HUES48 (cell line): ENCODE measurements around the gene IFNA2.

Experiments
- H3K27ac ChIP-seq: one replicate; pipeline ENCODE4 v1.7.0; 2013; ENCODE audit warnings: low read depth, low read length, inconsistent platforms
- H3K27me3 ChIP-seq: 2 replicates; pipeline ENCODE4 v1.6.1; 2013; ENCODE audit warnings: mild to moderate bottlenecking, low read length; ENCODE audit not compliant: control insufficient read depth, insufficient read depth
- H3K36me3 ChIP-seq: 2 replicates; pipeline ENCODE4 v1.6.1; 2013; ENCODE audit warnings: low read length; ENCODE audit not compliant: control insufficient read depth, insufficient read depth
- H3K4me1 ChIP-seq: 2 replicates; pipeline ENCODE4 v1.6.1; 2013; ENCODE audit warnings: mild to moderate bottlenecking, low read length; ENCODE audit not compliant: control insufficient read depth, insufficient read depth
- H3K4me3 ChIP-seq: 2 replicates; pipeline ENCODE4 v1.5.1; 2013; ENCODE audit warnings: mild to moderate bottlenecking, low read depth, low read length
- H3K9ac ChIP-seq: 2 replicates; pipeline ENCODE4 v1.6.1; 2013; ENCODE audit warnings: mild to moderate bottlenecking, low read depth, low read length, moderate library complexity
- H3K9me3 ChIP-seq: 2 replicates; pipeline ENCODE4 v1.6.1; 2013; ENCODE audit warnings: low read length; ENCODE audit not compliant: control insufficient read depth, insufficient read depth

IFNA2 gene

DNA sequence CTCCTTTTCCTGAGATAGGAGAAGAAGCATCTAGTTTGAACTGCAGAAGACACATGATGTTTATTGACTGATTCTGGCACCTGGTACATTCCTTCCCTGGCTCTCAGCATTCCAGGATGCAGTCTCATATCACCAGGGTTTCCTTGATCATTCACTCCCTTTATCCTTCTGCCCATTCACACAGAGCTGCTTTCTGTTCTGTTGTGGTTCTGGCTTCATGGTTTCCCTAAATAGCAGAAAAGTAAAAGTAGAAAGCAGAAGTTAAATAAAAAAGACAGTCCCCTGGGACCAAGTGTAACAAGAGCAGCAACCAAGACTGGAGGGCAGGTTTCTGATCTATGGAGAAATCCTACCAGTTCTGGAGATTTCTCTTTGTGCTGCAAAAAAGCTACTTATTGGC is 26.9 kb upstream of the IFNA2 start:
- H3K27ac ChIP-seq, result no peak overlapping the region
- H3K9me3 ChIP-seq, result no peaks in the 10 kb centered on the region
- H3K9ac ChIP-seq, result no peak overlapping the region
- no peaks in the 10 kb centered on the region for H3K27me3 ChIP-seq
- no peaks in the 10 kb centered on the region for H3K4me1 ChIP-seq
- H3K36me3 ChIP-seq, result no peaks in the 10 kb centered on the region
- no peak overlapping the region for H3K4me3 ChIP-seq

DNA sequence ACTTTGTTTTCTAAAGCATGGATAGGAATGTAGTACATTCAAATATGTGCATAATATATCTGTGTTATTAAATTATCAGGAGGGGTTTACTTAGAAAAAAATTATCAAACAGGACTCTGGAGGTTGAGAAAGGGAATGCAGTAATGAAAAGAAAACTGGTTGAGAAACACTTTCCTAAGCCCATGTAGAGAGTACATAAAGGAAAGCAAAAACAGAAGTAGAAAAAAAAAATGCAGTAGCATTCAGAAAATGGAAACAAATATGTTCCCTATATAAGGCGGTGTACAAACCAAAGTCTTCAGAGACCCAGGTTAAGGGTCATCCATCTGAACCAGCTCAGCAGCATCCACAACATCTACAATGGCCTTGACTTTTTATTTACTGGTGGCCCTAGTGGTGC is 23.6 kb upstream of the IFNA2 start, which contains the start of gene IFNA8:
Gene IFNA8, plus strand, starts transcription at position 301 of the 400 bp plus-strand sequence. Its CDS starts 60 bp downstream, at position 361.
- Histone ChIP-seq H3K4me1 (no peaks in the 10 kb centered on the region), H3K27me3 (peaks cover 6% of the 10 kb centered on the region; the same call in 1 of the 2 replicates), H3K4me3 (no peak within 1 kb of the TSS), H3K9me3 (no peaks in the 10 kb centered on the region), H3K36me3 (no peaks in the 10 kb centered on the region), H3K27ac (no peak within 1 kb of the TSS), H3K9ac (no peak within 1 kb of the TSS)

DNA sequence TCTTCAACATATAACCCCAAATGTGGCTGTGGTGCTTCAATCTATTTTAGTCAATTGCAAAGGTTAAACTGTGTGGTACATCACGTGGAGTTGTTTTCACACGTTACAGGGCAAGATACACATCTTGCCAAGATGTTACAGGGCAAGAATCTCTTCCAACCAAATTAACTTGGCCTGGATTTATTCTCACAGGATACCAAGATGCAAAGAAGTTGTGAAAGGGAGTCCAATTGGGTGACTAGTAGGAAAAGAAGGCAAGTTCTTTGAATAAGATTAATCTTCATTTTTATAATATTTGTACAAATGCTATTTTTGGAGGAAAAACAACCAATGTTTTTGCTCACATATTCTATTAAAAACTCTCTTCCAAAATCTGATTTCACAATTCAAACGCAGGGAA is 18.9 kb upstream of the IFNA2 start:
- H3K4me3 ChIP-seq, result no peak overlapping the region
- H3K9ac ChIP-seq, result no peak overlapping the region
- H3K4me1 ChIP-seq, result no peaks in the 10 kb centered on the region
- H3K27me3 ChIP-seq, result peaks cover 36% of the 10 kb centered on the region
- no peaks in the 10 kb centered on the region for H3K9me3 ChIP-seq
- H3K27ac ChIP-seq, result no peak overlapping the region
- H3K36me3 ChIP-seq, result no peaks in the 10 kb centered on the region

DNA sequence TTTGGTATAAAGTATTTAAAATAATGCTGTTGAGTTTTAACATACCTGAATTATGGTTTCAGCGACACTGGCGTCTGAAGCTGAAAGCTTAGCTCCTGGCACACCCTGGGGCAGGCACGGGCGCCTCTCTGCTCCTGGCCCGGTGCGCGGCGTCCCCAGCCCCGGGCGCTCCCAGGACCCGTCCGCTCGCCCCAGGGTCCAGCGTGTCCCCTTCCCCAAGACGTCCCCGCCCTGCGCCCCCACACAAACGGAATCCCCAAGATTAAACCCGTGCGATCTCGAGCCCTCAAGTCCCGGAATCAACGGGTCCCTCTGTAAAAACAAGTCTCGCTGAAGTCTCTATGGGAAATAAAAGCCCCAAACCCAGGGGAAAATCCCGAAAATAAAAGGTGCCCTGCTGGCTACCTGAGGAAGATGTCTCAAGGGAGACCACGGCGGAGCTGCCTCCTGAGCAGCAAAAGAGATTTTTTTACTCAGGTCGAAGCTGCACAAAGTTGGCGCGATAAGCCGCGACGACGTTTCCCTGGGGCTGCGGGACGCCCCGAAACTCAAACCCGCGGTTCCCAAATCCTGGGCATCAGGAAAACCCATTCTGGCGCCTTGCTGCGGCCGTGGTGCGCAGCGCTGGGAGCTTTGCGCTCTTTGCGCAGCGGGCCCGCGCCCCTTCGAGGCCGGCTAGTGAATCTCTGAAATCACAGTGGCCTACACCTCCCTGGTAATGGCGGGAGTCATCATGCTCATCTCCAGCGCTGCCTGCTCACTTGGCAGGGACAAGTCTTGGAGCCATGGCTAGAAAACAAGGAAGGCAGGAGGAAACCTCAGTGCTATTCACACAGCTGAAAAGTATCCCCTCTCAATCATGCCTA is 17.4 kb upstream of the IFNA2 start:
- no peak overlapping the region for H3K9ac ChIP-seq
- H3K9me3 ChIP-seq, result no peaks in the 10 kb centered on the region
- H3K36me3 ChIP-seq, result no peaks in the 10 kb centered on the region
- H3K4me1 ChIP-seq, result no peaks in the 10 kb centered on the region
- peak overlapping the region; percentile 69 for H3K4me3 ChIP-seq
- H3K27ac ChIP-seq, result no peak overlapping the region
- peaks cover 38% of the 10 kb centered on the region for H3K27me3 ChIP-seq

DNA sequence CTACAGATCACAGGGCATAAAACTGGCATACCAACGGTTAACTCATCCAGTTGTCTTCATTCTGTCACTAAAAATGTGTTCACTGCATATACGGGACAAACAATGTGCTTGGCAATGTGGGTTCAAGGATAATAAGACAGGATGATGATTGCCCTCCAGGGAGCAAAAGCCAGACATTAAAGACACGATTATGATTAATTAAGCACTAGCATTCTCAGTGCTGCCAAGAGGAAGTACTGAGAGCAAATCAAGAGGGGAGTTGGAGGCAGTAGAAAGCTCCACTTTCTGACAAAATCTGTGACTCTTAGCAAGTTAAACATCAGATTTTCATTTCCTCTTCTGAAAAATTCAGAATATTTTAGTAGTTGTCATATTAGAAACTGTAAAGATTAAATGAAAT is 14.8 kb upstream of the IFNA2 start:
- Histone ChIP-seq H3K36me3 (no peaks in the 10 kb centered on the region), H3K4me1 (0 out of 2 replicates have a peak, but pooled peaks cover 3% of the 10 kb centered on the region), H3K9ac (no peak overlapping the region), H3K4me3 (no peak overlapping the region), H3K27ac (no peak overlapping the region), H3K9me3 (no peaks in the 10 kb centered on the region), H3K27me3 (peaks cover 65% of the 10 kb centered on the region)

DNA sequence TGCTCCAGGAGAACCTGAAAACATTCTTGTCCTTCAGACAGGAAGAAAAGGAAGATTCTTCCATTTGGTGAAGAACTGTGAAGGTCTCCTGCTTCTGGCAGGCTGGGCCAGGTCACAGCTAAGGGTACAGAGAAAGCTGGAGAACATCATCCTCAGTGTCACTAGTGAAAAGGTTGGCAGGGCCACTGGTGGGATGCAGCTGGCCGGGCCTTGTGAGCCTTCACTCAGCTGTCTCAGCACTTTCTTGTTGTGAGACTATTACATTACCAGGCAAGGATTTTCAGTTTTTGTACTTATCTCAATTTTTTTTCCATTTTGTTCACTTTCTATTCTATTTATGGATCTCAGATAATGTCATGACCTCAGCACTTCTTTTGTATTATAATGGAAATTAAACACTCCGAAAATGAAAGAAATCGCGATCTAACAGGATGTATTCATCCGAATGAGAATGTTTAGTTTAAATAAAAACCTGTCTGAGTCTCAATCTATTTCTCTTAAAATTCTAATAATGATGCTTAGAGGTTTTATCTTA is 13.8 kb upstream of the IFNA2 start:
- Histone ChIP-seq H3K27me3 (peaks cover 62% of the 10 kb centered on the region), H3K4me1 (0 out of 2 replicates have a peak, but pooled peaks cover 3% of the 10 kb centered on the region), H3K36me3 (no peaks in the 10 kb centered on the region), H3K27ac (no peak overlapping the region), H3K9me3 (no peaks in the 10 kb centered on the region), H3K4me3 (no peak overlapping the region), H3K9ac (no peak overlapping the region)

DNA sequence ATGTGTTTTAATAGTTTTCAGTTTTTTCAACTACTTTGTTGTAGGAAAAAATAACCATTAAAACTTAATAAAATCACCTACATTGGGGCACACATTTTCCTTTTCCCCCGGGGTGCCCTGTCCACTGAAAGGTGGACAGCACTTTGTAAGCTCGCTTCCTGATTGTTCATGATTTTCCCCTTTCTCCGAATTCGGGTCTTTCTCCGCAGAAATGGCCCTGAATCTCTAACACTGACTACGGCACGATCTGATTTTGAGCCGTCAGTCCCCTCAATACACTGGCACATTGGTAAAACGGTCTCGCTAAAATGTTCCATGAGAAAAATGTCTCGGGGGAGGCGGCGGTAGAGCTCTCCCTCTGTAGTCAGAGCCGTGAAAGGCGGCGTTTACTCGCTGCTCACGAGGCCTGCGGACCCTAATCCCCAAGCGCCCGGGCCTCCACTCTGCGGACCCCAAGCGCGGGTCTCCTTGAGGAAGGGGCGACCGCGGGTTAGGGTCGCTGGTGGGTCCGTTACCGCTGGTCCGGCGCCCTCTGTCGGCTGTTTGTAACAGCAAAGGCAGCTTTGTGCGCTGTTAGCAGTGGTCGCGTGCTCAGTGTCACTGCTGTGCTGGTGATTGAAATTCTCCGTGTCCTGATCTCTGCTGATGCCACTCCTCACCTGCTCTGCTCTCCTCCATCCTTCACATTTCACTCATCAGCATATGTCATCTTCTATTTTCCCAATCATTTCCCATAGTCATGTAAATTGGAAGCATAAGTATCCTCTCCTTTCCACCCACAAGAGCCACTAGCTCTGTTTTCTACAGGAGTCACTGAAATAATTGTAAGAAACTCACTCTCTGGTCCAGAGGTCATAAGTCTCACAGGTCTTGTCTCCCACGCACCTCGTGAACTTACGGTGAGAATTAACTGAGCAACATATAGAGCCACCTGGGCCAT is 10.8 kb upstream of the IFNA2 start:
- peak overlapping the region; percentile 65 for H3K4me3 ChIP-seq
- peaks cover 38% of the 10 kb centered on the region for H3K27me3 ChIP-seq
- H3K9ac ChIP-seq, result no peak overlapping the region

DNA sequence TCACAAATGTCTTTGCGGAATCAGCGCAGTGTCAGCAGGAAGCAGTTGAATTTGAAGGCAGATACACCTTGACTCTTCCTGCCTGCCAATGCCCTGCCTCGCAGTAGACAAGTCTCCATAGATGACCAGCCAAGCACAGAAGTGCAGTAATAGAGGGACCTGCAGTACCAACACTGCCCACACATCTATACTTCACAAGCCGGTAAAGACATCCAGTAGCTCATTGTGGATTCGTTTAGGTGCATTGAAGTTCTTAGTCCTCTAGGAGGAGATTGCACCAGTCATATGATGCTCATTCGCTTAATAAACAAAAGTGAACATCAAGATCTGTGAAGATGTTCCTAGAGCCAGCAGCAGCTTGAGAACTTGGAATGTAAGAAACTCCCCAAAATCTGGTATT is 7.1 kb upstream of the IFNA2 start:
- H3K27me3 ChIP-seq, result peaks cover 29% of the 10 kb centered on the region

More for the DNA sequence above, 10.8 kb upstream of the IFNA2 start:
- H3K27ac ChIP-seq, result no peak overlapping the region
- 0 out of 2 replicates have a peak, but pooled peaks cover 3% of the 10 kb centered on the region for H3K4me1 ChIP-seq
- H3K36me3 ChIP-seq, result no peaks in the 10 kb centered on the region
- H3K9me3 ChIP-seq, result no peaks in the 10 kb centered on the region

DNA sequence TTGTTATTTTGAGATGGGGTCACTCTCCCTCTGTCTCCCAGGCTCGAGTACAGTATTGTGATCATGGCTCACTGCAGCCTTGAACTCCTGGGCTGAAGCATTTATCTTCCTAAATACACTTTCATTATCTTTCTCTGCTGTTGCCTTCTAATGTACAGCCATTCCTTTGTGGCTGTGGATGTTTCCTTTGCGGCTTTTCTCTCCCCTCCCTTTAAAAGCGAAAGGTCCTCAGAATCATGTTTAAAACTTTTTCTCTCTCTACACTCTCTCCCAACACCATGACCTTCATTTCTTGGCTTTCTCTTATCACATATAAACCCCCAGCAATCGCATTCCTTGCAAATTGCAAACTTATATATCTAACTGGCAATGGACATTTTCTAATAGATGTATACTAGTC is 1.6 kb downstream of the IFNA2 start:
- no peak overlapping the region for H3K27ac ChIP-seq
- peaks cover 12% of the 10 kb centered on the region; the same call in 1 of the 2 replicates for H3K4me1 ChIP-seq
- H3K36me3 ChIP-seq, result no peaks in the 10 kb centered on the region
- H3K9me3 ChIP-seq, result no peaks in the 10 kb centered on the region
- H3K4me3 ChIP-seq, result no peak overlapping the region
- H3K27me3 ChIP-seq, result no peaks in the 10 kb centered on the region
- no peak overlapping the region for H3K9ac ChIP-seq

More for the DNA sequence above, 7.1 kb upstream of the IFNA2 start:
- Histone ChIP-seq H3K4me3 (no peak overlapping the region), H3K9me3 (no peaks in the 10 kb centered on the region), H3K36me3 (no peaks in the 10 kb centered on the region), H3K4me1 (0 out of 2 replicates have a peak, but pooled peaks cover 3% of the 10 kb centered on the region), H3K27ac (no peak overlapping the region), H3K9ac (no peak overlapping the region)

DNA sequence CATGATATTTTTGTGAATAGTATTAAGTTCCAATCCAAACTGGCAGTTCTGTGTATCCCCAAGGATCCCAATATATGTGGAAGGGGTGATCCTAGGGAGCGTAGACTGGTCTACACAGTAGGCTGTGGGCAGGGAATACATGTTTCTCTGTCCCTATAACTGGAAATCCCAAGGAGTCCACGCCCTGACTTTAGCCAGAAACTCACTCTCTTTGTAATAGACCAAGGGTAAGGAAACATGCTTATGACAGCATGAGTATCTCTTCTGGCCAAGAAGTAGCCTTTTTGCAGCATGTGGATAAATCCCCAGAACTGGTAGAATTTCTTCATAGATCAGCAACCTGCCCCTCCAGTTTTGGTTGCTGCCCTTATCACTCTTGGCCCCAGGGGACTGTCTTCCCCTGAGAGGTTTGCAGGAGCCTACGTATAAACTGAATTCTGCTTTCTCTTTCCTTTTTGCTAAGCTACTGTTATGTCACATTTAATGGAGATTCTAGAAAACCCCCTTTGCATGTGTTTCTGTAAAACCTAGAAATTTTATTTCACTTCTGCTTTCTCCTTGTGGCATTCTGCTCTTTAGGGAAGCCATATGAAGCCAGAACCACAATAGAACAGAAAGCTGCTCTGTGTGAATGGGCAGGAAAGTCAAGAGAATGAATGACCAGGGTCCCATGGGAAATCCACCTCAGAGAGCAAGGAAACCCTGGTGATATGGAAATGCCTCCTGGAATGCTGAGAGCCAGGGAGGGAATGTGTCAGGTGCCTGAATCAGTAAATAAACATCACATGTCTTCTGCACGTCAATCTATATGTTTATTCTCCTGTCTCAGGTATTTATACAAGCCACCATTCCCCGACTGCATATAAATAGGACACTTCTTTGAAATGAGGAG is 3.5 kb downstream of the IFNA2 start:
- H3K9ac ChIP-seq, result no peak overlapping the region
- peak overlapping the region; percentile 53 for H3K27ac ChIP-seq
- peaks cover 12% of the 10 kb centered on the region; the same call in 1 of the 2 replicates for H3K4me1 ChIP-seq
- no peaks in the 10 kb centered on the region for H3K36me3 ChIP-seq
- H3K27me3 ChIP-seq, result no peaks in the 10 kb centered on the region
- no peak overlapping the region for H3K4me3 ChIP-seq
- no peaks in the 10 kb centered on the region for H3K9me3 ChIP-seq
